Smooth muscle cell (in vitro differentiated cells): Measurements from ENCODE around the gene FTO. TPM values are rescaled to one million over a fixed set of nuclear protein-coding genes. Genes with fewer than 3 reads are reported as not detected.
A peak's percentile ranks its signal among the peaks of the same experiment; 100 is the strongest.

Experiments used
- DNase-seq: peaks from one replicate; lab custom pipeline; 2025; ENCODE audit not compliant: unreplicated experiment; lab: John Stamatoyannopoulos, UW
- H2AFZ ChIP-seq: fragments of 200-600 bp; sonication (generic); 2 replicates; pipeline ENCODE4 v1.6.0; 2016; ENCODE audit warnings: antibody characterized with exemption, low read depth, mild to moderate bottlenecking
- H3F3A ChIP-seq: fragments of 200-600 bp; sonication (generic); 2 replicates; pipeline ENCODE4 v1.6.0; 2017; ENCODE audit warnings: antibody characterized with exemption, low read depth
- H3K27ac ChIP-seq: fragments of 200-600 bp; sonication (generic); 2 replicates; pipeline ENCODE4 v1.5.1; 2016; ENCODE audit warnings: low read depth, mild to moderate bottlenecking
- H3K27me3 ChIP-seq: fragments of 200-600 bp; sonication (generic); 2 replicates; pipeline ENCODE4 v1.6.1; 2016; ENCODE audit warnings: low read depth, mild to moderate bottlenecking
- H3K36me3 ChIP-seq: fragments of 200-600 bp; sonication (generic); 2 replicates; pipeline ENCODE4 v1.5.1; 2016; ENCODE audit warnings: low read depth
- H3K4me1 ChIP-seq: fragments of 200-600 bp; sonication (generic); 2 replicates; pipeline ENCODE4 v1.5.1; 2016; ENCODE audit warnings: low read depth
- H3K4me2 ChIP-seq: fragments of 200-600 bp; sonication (generic); 2 replicates; pipeline ENCODE4 v1.6.0; 2016; ENCODE audit warnings: mild to moderate bottlenecking
- H3K4me3 ChIP-seq: fragments of 200-600 bp; sonication (generic); 2 replicates; pipeline ENCODE4 v1.5.1; 2016; ENCODE audit warnings: mild to moderate bottlenecking
- H3K79me2 ChIP-seq: fragments of 200-600 bp; sonication (generic); 2 replicates; pipeline ENCODE4 v1.6.0; 2016; ENCODE audit warnings: low read depth, mild to moderate bottlenecking
- H3K9ac ChIP-seq: fragments of 200-600 bp; sonication (generic); 2 replicates; pipeline ENCODE4 v1.6.0; 2016; ENCODE audit warnings: low read depth
- H3K9me3 ChIP-seq: fragments of 200-600 bp; sonication (generic); replicated peaks from 2 replicates; pipeline ENCODE4 v1.5.1; 2016; ENCODE audit warnings: low read depth
- H4K20me1 ChIP-seq: fragments of 200-600 bp; sonication (generic); 2 replicates; pipeline ENCODE4 v1.6.0; 2016; ENCODE audit warnings: low read depth
- WGBS: methylation state at CpG from one replicate; pipeline ENCODE4 v1.1.7; 2016; ENCODE audit warnings: low lambda C conversion rate; 5-methylcytosine and 5-hydroxymethylcytosine counted together
- polyA plus RNA-seq: library from polyadenylated mRNA; unstranded; fragments of >200 nt; fragmentation: Nextera tagmentation; extraction: Ambion mirVana; gene quantifications from 2 replicates; pipeline ENCODE4 v1.2.1, GENCODE V29; 2016
- total RNA-seq: library from RNA; depleted of rRNA; stranded (reverse); fragments of >200 nt; gene quantifications from 2 replicates; pipeline ENCODE4 v1.2.3, GENCODE V29; 2014
- TF ChIP-seq, protein P1 (sequence below): fragments of 200-600 bp; sonication (generic); IDR thresholded peaks from 2 replicates; pipeline ENCODE4 v1.5.1; 2017; ENCODE audit warnings: borderline replicate concordance, mild to moderate bottlenecking, antibody characterized with exemption; ENCODE audit not compliant: insufficient read depth, poor library complexity, severe bottlenecking

The FTO gene
- total and polyA plus RNA-seq, 2 experiments from 2014 or later, result 81.1 to 89.9 TPM

DNA sequence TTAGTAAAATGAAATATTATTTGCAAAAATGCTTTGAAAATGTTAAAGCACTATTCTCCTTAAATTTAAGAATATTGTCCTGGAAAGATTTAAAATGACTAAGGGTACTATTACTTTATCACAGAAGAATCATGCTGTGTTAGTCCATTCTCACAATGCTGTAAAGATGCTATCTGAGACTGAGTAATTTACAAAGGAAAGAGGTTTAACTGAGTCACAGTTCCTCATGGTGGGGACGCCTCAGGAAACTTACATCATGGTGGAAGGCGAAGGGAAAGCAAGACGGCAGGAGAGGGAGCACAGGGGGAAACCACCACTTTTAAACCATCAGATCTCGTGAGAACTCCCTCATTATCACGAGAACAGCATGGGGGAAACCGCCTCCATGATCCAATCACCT is 337.0 kb downstream of the FTO start:
- H3K9ac ChIP-seq, result no peak overlapping the region
- no peak overlapping the region for H2AFZ ChIP-seq
- H4K20me1 ChIP-seq, result no peaks in the 10 kb centered on the region
- DNase-seq, result no peak
- no peak overlapping the region for H3K27ac ChIP-seq
- H3K36me3 ChIP-seq, result no peaks in the 10 kb centered on the region
- no peaks in the 10 kb centered on the region for H3K79me2 ChIP-seq
- H3K4me3 ChIP-seq, result no peak overlapping the region
- H3K27me3 ChIP-seq, result no peaks in the 10 kb centered on the region
- H3K9me3 ChIP-seq, result no peaks in the 10 kb centered on the region
- WGBS, result 79% methylated on average over 6 of the region's 6 CpGs
- H3F3A ChIP-seq, result no peaks in the 10 kb centered on the region
- H3K4me2 ChIP-seq, result no peak overlapping the region
- peaks cover under 1% of the 10 kb centered on the region for H3K4me1 ChIP-seq
- TF ChIP-seq, protein P1, sequence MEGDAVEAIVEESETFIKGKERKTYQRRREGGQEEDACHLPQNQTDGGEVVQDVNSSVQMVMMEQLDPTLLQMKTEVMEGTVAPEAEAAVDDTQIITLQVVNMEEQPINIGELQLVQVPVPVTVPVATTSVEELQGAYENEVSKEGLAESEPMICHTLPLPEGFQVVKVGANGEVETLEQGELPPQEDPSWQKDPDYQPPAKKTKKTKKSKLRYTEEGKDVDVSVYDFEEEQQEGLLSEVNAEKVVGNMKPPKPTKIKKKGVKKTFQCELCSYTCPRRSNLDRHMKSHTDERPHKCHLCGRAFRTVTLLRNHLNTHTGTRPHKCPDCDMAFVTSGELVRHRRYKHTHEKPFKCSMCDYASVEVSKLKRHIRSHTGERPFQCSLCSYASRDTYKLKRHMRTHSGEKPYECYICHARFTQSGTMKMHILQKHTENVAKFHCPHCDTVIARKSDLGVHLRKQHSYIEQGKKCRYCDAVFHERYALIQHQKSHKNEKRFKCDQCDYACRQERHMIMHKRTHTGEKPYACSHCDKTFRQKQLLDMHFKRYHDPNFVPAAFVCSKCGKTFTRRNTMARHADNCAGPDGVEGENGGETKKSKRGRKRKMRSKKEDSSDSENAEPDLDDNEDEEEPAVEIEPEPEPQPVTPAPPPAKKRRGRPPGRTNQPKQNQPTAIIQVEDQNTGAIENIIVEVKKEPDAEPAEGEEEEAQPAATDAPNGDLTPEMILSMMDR, result no peak

DNA sequence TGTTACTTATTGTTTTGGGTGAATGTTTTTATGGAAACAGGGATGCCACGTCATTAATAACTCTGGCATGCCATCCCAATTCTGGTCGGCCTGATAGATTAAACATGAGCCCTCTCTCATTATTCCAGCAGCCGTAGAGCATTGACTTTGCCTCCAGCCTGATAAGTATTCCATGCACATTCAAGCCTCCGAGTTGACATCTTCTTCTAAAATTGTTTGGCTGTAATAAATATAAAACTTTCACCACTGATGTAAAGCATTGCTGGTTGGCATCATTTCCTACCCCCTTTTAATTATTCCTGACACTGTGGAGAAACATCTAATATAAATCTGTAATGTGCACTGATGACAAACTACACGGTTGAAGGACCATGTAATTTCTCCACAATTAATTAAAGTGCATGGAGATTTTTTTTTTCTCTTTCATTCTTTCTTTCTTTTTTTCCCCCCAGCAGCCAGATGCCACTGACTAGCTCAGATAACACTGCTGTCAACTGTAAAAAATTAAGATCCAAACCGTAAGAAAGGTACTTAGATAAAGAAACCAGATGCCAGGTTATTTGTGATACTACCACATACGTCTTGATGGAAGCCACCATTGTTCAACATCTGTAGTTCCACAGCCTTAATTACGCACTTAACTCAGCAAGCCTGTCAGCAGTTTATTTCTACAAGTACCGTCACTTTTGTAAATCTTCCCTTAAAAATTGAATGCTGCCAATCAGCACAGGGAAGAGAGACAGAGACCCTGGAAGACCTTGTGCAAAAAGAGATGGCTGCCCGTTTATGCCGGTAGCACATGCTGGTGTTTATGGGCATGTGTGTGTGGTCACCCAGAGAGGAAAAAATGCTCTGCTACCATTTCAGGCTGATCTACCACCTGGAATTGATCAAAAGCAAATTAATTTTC is 344.9 kb downstream of the FTO start:
- DNase-seq, result no peak
- H3K4me1 ChIP-seq, result peaks cover 24% of the 10 kb centered on the region
- H3K9me3 ChIP-seq, result no peaks in the 10 kb centered on the region
- no peak overlapping the region for H2AFZ ChIP-seq
- TF ChIP-seq, protein P1, result no peak
- H3K36me3 ChIP-seq, result no peaks in the 10 kb centered on the region
- 78% methylated on average over 11 of the region's 11 CpGs for WGBS
- H3K27me3 ChIP-seq, result no peaks in the 10 kb centered on the region
- peaks cover 14% of the 10 kb centered on the region for H4K20me1 ChIP-seq
- H3K27ac ChIP-seq, result no peak overlapping the region
- no peak overlapping the region for H3K4me2 ChIP-seq
- H3K9ac ChIP-seq, result no peak overlapping the region
- peaks cover 5% of the 10 kb centered on the region for H3F3A ChIP-seq
- no peak overlapping the region for H3K4me3 ChIP-seq
- no peaks in the 10 kb centered on the region for H3K79me2 ChIP-seq

DNA sequence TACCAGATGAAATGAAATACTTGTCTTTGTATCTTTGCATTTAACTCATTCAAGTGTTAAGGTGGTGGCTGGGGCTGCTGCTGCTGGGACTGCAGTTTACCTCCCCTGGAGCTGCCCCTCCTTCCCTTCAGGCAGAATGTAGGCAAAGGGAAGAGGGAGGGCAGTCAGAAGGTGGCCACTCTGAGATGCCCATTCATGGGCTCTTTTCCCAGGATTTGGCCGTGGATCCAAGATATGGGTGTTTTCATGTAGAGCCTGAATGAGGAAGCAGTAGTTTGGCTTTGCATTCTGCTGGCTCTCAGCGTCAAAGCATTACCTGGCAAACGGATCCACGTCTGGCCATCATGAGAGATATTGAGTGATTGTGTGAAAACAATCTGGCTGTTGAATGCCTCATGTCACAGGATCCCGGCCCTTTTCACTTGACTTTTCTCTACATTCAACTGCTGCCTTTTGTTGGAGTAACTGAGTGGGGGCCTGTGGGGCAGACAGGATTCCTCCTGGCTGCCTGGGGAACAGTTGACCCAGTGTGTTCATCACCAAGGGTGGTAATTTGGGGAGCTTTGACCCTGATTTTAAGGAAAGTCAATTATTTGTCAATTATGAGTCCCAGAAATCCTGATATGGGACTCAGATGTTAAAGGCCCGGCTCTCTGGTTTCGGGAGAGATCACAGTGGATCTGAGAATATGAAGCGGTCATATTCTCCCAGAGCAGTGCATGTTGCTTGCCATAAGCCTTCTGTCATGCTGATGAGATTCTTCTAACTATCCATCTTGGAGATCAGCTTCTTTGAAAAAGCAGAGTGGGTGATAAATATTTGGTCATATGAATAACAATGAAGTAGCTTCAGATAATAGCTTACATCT is 345.9 kb downstream of the FTO start:
- H3K9ac ChIP-seq, result no peak overlapping the region
- no peaks in the 10 kb centered on the region for H3K79me2 ChIP-seq
- peaks cover 5% of the 10 kb centered on the region for H3F3A ChIP-seq
- no peaks in the 10 kb centered on the region for H3K27me3 ChIP-seq
- no peak overlapping the region for H3K27ac ChIP-seq
- no peaks in the 10 kb centered on the region for H3K9me3 ChIP-seq
- no peaks in the 10 kb centered on the region for H3K36me3 ChIP-seq
- no peak overlapping the region for H2AFZ ChIP-seq
- no peak overlapping the region for H3K4me3 ChIP-seq
- H3K4me1 ChIP-seq, result peaks cover 34% of the 10 kb centered on the region
- peak overlapping the region; percentile 45 for H3K4me2 ChIP-seq
- TF ChIP-seq, protein P1, result no peak
- 68% methylated on average over 8 of the region's 8 CpGs for WGBS
- DNase-seq, result no peak
- H4K20me1 ChIP-seq, result peaks cover 19% of the 10 kb centered on the region
